Peyer's patch (tissue), 4 donors: ENCODE data around the gene UNC5B.

Source experiments
- CTCF ChIP-seq, 6 experiments: fragments of 450-650 bp in 4 of 6; fragments of 200-600 bp in 2 of 6; sonication (generic) in 1 of 6; IDR thresholded peaks; one replicate each; pipeline ENCODE4 v1.5.1; 2017 to 2019; ENCODE audit warnings: antibody characterized with exemption in 6 of 6, mild to moderate bottlenecking in 3 of 6, moderate library complexity in 1 of 6
- POLR2A ChIP-seq, 2 donors: fragments of 450-650 bp; IDR thresholded peaks; one replicate each; pipeline ENCODE4 v1.5.1; 2017; ENCODE audit warnings: antibody characterized with exemption in 2 of 2, mild to moderate bottlenecking in 2 of 2, moderate library complexity in 2 of 2

GRCh38 chr10:71255808-71256660, 43.7 kb downstream of the UNC5B start:
- TF ChIP-seq CTCF (IDR thresholded peaks at IDR 0.05) (no peak), POLR2A (IDR thresholded peaks at IDR 0.05) (peak; percentile 57 to 81)
